Measurements from ENCODE around the gene DNM1.
"Not testable (repeated sequence)": the region's sequence is repeated elsewhere in the genome, so short reads cannot be mapped to it uniquely, and the experiment has no call there.

Gene DNM1

DNA sequence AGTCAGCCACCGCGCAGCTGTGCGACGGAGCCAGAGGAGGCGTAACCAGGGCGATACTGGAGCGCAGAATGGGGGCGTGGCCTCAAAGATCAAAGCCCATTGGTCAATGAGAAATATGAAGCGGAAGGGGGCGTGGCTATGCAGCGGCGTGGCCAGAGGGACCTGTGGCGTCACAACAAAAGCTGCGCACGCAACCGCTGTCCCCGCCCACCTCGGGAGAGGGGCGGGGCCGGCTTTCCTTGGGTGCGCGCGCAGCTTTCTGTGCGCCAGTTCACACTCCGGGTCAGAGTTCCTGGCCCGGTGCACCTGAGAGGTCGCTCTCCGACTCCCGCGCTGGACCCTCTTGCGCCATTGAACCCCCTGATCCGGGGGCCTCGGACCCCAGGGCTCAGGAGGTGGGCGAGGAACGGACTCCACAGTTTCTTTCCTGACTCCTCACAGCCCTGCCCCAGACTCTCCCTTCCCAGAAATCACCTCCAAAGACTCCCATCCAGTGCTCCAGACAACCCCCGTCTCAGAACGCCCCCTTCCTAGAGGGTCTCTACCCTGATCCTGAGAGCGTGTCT lies 72.9 kb downstream of the DNM1 start, which contains the start of gene SWI5:
SWI5 (plus strand) TSS at position 269 of the 566 bp plus-strand sequence.
- no peaks in the 10 kb centered on the region for H3K9me3 Mint-ChIP-seq
- peaks cover 47% of the 10 kb centered on the region for H3K4me1 Mint-ChIP-seq (ENCODE audit: low read depth)
- peak within 1 kb of the TSS; percentile 98 for H3K4me3 Mint-ChIP-seq
- H3K27me3 Mint-ChIP-seq: no peaks in the 10 kb centered on the region
- H3K36me3 Mint-ChIP-seq (ENCODE audit: low read depth): peaks cover 39% of the 10 kb centered on the region
- DNase-seq: peak; percentile 99
- peak within 1 kb of the TSS; percentile 97 for H3K27ac Mint-ChIP-seq

DNA sequence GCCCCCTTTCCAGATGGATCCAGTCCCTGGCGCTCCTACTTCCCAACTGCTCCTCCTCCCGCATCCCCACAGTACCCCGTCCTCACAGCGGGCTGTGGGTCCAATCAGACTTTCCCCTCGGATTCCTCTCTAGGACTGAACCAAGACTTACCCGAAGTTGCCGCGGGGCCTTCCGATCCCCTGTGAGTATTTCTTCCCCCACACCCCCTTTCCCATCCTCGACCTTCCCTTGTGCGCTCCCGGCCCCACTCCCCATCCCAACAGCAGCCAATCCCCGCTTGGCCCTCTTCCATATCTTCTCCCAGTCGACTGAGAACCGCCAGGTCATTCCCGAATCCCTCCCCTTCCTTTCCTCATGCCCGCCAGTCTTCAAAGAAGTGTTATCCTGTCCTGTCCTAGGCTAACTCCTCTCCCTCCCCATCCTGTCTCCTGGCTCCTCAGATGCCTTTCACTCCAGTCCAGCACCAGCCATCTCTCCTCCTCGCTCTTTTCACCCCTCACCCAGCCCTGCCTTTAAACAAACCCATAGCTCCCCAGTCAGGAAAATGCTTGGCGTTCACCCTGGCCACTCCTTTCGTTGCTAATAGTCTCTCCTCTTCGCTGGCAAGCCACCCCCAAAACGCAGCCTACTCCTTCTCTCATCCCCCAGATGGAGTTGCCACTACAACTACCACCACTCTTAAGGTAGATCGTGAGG lies 73.5 kb downstream of the DNM1 start:
- peak overlapping the region; percentile 98 for H3K4me3 Mint-ChIP-seq
- H3K4me1 Mint-ChIP-seq (ENCODE audit: low read depth): peaks cover 47% of the 10 kb centered on the region
- DNase-seq: peak; percentile 33
- peak overlapping the region; percentile 97 for H3K27ac Mint-ChIP-seq
- no peaks in the 10 kb centered on the region for H3K27me3 Mint-ChIP-seq
- no peaks in the 10 kb centered on the region for H3K9me3 Mint-ChIP-seq
- peaks cover 33% of the 10 kb centered on the region for H3K36me3 Mint-ChIP-seq (ENCODE audit: low read depth)

GRCh38 chr9:128279088-128280073 lies 76.2 kb downstream of the DNM1 start:
- H3K4me3 Mint-ChIP-seq, H3K27me3 Mint-ChIP-seq, H3K27ac Mint-ChIP-seq, H3K9me3 Mint-ChIP-seq, DNase-seq: not testable (repeated sequence)
- H3K36me3 Mint-ChIP-seq (ENCODE audit: low read depth): peaks cover 19% of the 10 kb centered on the region
- peaks cover 38% of the 10 kb centered on the region for H3K4me1 Mint-ChIP-seq (ENCODE audit: low read depth)

DNA sequence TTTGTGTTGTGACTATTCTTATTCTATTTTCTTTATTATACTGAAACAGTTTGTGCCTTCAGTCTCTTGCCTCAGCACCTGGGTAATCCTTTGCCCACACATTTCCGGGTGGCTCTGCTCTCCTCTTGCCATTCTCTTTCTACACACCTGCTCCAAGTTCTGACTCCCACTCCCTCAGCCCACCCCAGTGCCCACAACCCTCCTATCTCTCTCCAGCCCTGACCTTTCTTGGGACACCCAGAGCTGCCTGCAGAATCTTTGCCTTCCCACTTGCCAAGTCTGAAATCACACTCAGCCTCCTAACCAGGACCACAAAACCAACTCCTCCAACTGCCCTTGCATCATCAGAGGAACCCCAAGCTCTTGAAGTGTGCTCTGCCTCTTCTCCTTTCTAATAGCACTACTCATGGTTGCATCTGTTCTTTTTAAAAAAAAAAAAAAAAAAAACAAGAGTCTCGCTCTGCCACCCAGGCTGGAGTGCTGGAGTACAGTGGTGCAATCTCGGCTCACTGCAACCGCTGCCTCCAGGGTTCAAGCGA lies 77.0 kb downstream of the DNM1 start:
- peak overlapping the region; percentile 7 for H3K27ac Mint-ChIP-seq
- H3K9me3 Mint-ChIP-seq: no peaks in the 10 kb centered on the region
- no peak for DNase-seq
- peaks cover 16% of the 10 kb centered on the region for H3K36me3 Mint-ChIP-seq (ENCODE audit: low read depth)
- no peaks in the 10 kb centered on the region for H3K27me3 Mint-ChIP-seq
- H3K4me3 Mint-ChIP-seq: no peak overlapping the region
- H3K4me1 Mint-ChIP-seq (ENCODE audit: low read depth): peaks cover 30% of the 10 kb centered on the region

DNA sequence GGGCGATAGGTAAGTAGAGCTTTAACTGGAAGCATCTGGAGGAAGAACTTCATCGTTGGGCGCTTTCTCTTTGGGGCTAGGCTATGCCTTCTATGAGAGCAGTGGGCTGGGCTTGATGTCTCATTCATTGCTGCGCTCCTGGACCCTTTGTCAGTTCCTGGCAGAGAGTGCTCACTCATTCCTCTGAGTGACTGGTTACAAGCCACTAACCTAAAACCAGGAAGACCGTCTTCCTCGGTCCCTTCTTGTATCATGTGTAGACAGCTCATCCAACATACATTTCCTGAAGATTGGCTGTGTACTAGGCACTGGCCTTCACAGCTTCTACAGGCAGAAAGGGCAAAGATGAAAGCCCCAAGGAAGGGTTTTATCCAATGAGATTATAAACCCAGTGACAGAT lies 79.3 kb downstream of the DNM1 start:
- no peak for DNase-seq
- H3K27ac Mint-ChIP-seq: no peak overlapping the region
- peaks cover 19% of the 10 kb centered on the region for H3K36me3 Mint-ChIP-seq (ENCODE audit: low read depth)
- no peaks in the 10 kb centered on the region for H3K9me3 Mint-ChIP-seq
- no peaks in the 10 kb centered on the region for H3K27me3 Mint-ChIP-seq
- no peak overlapping the region for H3K4me3 Mint-ChIP-seq
- peaks cover 12% of the 10 kb centered on the region for H3K4me1 Mint-ChIP-seq (ENCODE audit: low read depth)

DNA sequence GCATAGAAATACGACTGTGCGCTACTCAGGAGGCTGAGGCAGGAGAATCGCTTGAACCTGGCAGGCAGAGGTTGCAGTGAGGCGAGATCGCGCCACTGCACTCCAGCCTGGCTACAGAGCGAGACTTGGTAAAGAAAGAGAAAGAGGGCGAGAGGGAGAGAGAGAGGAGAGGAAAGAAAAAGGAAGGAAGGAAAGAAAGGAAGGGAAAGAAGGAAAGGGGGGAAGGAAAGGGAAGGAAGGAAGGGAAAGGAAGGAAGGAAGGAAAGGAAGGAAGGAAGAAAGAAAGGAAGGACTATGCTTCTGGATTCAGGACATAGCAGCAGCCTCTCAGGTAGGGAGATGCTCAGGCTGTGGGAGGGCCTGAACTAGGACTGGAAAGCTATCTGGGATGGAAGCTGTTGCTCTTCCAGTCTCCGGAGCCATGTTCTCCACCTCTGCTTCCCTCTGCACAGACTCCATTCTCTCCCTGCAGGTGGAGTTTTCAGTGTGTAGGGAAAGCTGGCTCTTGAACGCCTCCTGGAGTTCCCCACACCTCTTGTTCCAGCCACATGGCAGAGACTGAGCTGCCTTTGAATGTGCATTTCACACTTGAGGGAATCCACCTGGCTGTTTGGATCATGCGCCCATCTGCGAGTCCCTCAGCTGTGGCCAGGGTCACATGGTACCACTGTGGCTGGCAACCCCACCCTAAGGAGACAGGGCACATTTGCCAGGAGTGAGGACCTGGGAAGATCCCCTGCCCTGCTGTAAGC lies 82.0 kb downstream of the DNM1 start:
- Mint-ChIP-seq H3K27ac (no peak overlapping the region), H3K4me1 (ENCODE audit: low read depth) (peaks cover under 1% of the 10 kb centered on the region), H3K27me3 (no peaks in the 10 kb centered on the region), H3K9me3 (no peaks in the 10 kb centered on the region), H3K4me3 (no peak overlapping the region), H3K36me3 (ENCODE audit: low read depth) (peaks cover 25% of the 10 kb centered on the region)
- DNase-seq: no peak

DNA sequence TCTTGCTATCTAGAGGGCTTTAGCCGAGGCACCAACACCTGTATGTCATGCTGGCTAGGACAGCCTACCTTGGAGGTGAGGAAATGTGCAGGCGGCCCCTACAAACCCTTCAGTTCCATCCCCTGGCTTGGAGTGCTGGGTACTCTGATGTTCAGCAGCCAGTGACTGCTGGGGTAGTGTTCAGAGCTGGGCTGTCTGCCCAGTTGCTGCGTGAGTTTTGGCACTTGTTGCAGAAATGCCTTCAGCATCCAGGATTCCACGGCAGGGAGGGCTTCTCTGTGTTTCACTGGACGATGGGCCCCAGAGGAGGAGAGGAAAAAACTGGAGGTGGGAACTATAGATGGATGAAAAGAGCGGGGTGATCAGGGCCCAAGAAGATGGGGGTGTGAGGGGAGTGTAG lies 83.3 kb downstream of the DNM1 start:
- Mint-ChIP-seq H3K4me1 (ENCODE audit: low read depth) (no peaks in the 10 kb centered on the region), H3K27ac (no peak overlapping the region), H3K27me3 (no peaks in the 10 kb centered on the region), H3K9me3 (no peaks in the 10 kb centered on the region), H3K36me3 (ENCODE audit: low read depth) (peaks cover 25% of the 10 kb centered on the region), H3K4me3 (no peak overlapping the region)
- no peak for DNase-seq

DNA sequence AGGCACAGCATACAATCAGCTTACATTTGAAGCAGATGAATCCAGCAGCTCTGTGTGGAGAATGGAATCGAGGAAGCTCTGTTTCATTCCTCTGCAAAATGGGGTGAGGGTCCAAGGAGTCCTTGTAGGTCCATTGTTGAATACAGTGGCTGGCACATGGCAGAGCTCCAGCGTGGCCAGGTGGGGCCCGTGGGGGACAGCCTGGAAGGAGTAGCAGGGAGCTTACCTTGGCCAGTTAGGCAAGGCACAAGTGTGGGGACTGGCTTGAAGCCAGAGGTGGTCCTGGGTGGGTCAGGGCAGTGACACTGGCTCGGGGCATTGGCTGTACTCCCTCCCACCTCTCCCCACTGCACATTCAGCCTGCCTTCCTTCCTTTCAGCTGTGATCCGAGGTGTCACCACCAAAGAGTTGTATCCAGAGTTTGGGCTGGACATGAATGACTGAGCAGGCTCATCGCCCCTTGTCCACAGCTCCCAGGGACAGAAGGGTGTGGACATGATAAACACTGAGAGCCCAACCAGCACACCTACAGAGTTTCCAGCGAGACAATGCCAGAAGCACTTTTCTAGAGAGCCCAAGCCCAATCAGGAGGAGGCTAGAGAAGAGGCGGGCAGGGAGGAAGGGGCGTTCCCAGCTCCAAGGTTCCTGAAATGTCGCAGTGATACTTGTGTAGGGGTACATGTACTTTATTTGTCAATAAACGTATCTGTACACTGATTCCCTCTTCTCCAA lies 85.3 kb downstream of the DNM1 start:
- H3K27ac Mint-ChIP-seq: no peak overlapping the region

GRCh38 chr9:128292009-128292408 lies 88.8 kb downstream of the DNM1 start:
- Mint-ChIP-seq H3K27me3 (no peaks in the 10 kb centered on the region), H3K27ac (no peak overlapping the region), H3K36me3 (ENCODE audit: low read depth) (peaks cover 13% of the 10 kb centered on the region), H3K4me1 (ENCODE audit: low read depth) (peaks cover 2% of the 10 kb centered on the region), H3K9me3 (no peaks in the 10 kb centered on the region), H3K4me3 (no peak overlapping the region)
- DNase-seq: no peak

More for the DNA sequence above, 85.3 kb downstream of the DNM1 start:
- peaks cover 25% of the 10 kb centered on the region for H3K36me3 Mint-ChIP-seq (ENCODE audit: low read depth)
- H3K9me3 Mint-ChIP-seq: no peaks in the 10 kb centered on the region
- H3K4me1 Mint-ChIP-seq (ENCODE audit: low read depth): no peaks in the 10 kb centered on the region
- DNase-seq: no peak
- H3K27me3 Mint-ChIP-seq: no peaks in the 10 kb centered on the region
- H3K4me3 Mint-ChIP-seq: no peak overlapping the region

DNA sequence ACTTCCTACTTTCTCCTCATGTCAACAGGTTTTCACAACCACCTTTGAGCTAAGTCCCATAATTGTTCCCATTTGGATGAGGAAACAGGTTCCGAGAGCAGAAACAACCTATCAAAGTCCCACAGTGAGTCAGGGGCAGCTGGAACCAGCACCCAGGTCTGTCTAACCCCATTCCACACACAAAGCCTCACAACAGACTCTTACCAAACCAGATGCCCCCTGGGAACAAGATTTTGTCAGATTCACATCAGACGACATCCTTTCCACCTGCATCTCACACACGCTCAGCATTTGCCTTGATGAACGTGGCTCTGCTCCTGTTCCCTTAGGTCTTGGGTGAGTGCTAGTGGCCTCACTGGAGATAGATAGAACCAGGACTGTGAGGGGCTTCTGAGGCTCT lies 89.9 kb downstream of the DNM1 start:
- H3K36me3 Mint-ChIP-seq (ENCODE audit: low read depth): peaks cover 9% of the 10 kb centered on the region
- no peaks in the 10 kb centered on the region for H3K9me3 Mint-ChIP-seq
- no peaks in the 10 kb centered on the region for H3K27me3 Mint-ChIP-seq
- peaks cover 2% of the 10 kb centered on the region for H3K4me1 Mint-ChIP-seq (ENCODE audit: low read depth)
- no peak overlapping the region for H3K27ac Mint-ChIP-seq
- no peak overlapping the region for H3K4me3 Mint-ChIP-seq
- no peak for DNase-seq

DNA sequence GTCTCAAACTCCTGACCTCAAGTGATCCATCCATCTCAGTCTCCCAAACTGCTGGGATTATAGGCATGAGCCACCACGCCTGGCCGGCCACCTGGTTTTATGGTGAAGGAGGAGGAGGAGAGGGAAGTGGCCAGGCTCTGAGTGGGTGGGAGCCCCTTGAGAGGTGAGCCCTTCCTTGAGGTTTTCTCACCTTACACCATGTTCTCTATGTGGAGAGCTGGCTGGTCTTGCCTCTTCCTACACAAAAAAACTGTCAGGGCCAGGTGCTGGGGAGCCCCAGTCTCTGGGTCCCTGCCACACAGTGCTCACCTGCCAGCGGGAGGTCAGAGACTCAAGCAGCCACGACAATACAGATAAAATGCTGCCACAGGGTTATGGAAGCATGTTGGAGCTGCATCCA lies 91.0 kb downstream of the DNM1 start:
- Mint-ChIP-seq H3K9me3 (no peaks in the 10 kb centered on the region), H3K4me3 (no peak overlapping the region), H3K27me3 (no peaks in the 10 kb centered on the region), H3K4me1 (ENCODE audit: low read depth) (peaks cover 2% of the 10 kb centered on the region), H3K27ac (no peak overlapping the region), H3K36me3 (ENCODE audit: low read depth) (peaks cover under 1% of the 10 kb centered on the region)
- no peak for DNase-seq

- Mint-ChIP-seq H3K4me1 (ENCODE audit: low read depth) (peaks cover 2% of the 10 kb centered on the region), H3K27ac (no peak overlapping the region), H3K36me3 (ENCODE audit: low read depth) (no peaks in the 10 kb centered on the region), H3K4me3 (no peak overlapping the region), H3K9me3 (no peaks in the 10 kb centered on the region), H3K27me3 (no peaks in the 10 kb centered on the region)
- DNase-seq: no peak
These were observed 93.4 kb downstream of the DNM1 start for GRCh38 chr9:128296340-128297220.

Measured in activated T-cell treated with anti-CD3 and anti-CD28 coated beads, Interleukin-2, amount 50 U/mL, for 24 hours (primary cell).